ENCODE data around the gene SEPTIN5. TPM values are rescaled to one million over a fixed set of nuclear protein-coding genes. Genes with fewer than 3 reads are reported as not detected.

Gene SEPTIN5
- total RNA-seq, 1 experiment from 2014 or later, result 22.4 TPM

GRCh38 chr22:19709063-19709769, 5.1 kb upstream of the SEPTIN5 start (continued):
- TF ChIP-seq ZNF425 (CRISPR knock-in tag; conservative IDR thresholded peaks at IDR 0.05) (no peak), PRDM15 (CRISPR knock-in tag; IDR thresholded peaks at IDR 0.05) (no peak), HMGA2 (CRISPR knock-in tag; IDR thresholded peaks at IDR 0.05) (no peak), HMGXB4 (CRISPR knock-in tag; IDR thresholded peaks at IDR 0.05) (no peak), AR (CRISPR knock-in tag; IDR thresholded peaks at IDR 0.05) (no peak), PREB (CRISPR knock-in tag; IDR thresholded peaks at IDR 0.05; ENCODE audit: borderline replicate concordance) (no peak)

GRCh38 chr22:19710020-19710768, 4.1 kb upstream of the SEPTIN5 start:
- Mint-ChIP-seq H3K4me3 (no peak overlapping the region), H3K27me3 (ENCODE audit: low read depth) (peaks cover 29% of the 10 kb centered on the region), H3K9me3 (no peaks in the 10 kb centered on the region), H3K4me1 (peaks cover 32% of the 10 kb centered on the region), H3K27ac (no peak overlapping the region), H3K36me3 (no peaks in the 10 kb centered on the region)
- no peak for ATAC-seq
- no peak for DNase-seq (ENCODE audit: low spot score)
- ChIA-PET CTCF (interaction anchor here (0.6 to 4.2 kb wide), 8 partner anchors 14 to 78 kb away, joined by 3 to 34 read pairs (median 6); partner anchors contain the start of gene GP1BB), POLR2A (no interaction called here)
- TF ChIP-seq ZMAT4 (CRISPR knock-in tag; IDR thresholded peaks at IDR 0.05) (no peak), ELF4 (CRISPR knock-in tag; IDR thresholded peaks at IDR 0.05; ENCODE audit: low read depth) (no peak), NFYB (CRISPR knock-in tag; conservative IDR thresholded peaks at IDR 0.05; ENCODE audit: low read depth) (no peak), IRF1 (CRISPR knock-in tag; IDR thresholded peaks at IDR 0.05) (no peak), TEAD4 (CRISPR knock-in tag; IDR thresholded peaks at IDR 0.05) (no peak), PRRX2 (CRISPR knock-in tag; IDR thresholded peaks at IDR 0.05) (no peak), ZBTB21 (CRISPR knock-in tag; IDR thresholded peaks at IDR 0.05; ENCODE audit: borderline replicate concordance) (no peak), CTCF (IDR thresholded peaks at IDR 0.05) (no peak), MLX (CRISPR knock-in tag; IDR thresholded peaks at IDR 0.05) (no peak)

All from WTC11 (cell line).